GM19324 (cell line): ENCODE results near the gene FAH.

Experiments
- ATAC-seq: cut with Tn5 transposase; IDR thresholded peaks from one replicate; pipeline ENCODE4 v1.9.1; 2021; ENCODE audit warnings: mild to moderate bottlenecking, moderate library complexity; ENCODE audit not compliant: unreplicated experiment, low FRiP score

The FAH gene

GRCh38 chr15:80171787-80172186 is 19.0 kb downstream of the FAH start:
- no peak for ATAC-seq

- ATAC-seq: no peak
Measured at GRCh38 chr15:80172401-80172800, 19.6 kb downstream of the FAH start.

- ATAC-seq: no peak
Measured at GRCh38 chr15:80173022-80173759, 20.4 kb downstream of the FAH start.

- ATAC-seq: no peak
Measured at GRCh38 chr15:80174017-80174746, 21.4 kb downstream of the FAH start.

GRCh38 chr15:80175436-80175835 is 22.6 kb downstream of the FAH start:
- no peak for ATAC-seq

- no peak for ATAC-seq
Measured at GRCh38 chr15:80176443-80176842, 23.6 kb downstream of the FAH start.

GRCh38 chr15:80177156-80177555 is 24.4 kb downstream of the FAH start:
- no peak for ATAC-seq

- ATAC-seq: no peak
Measured at GRCh38 chr15:80179025-80179759, 26.4 kb downstream of the FAH start.

- ATAC-seq: no peak
Measured at GRCh38 chr15:80179935-80180334, 27.1 kb downstream of the FAH start.

- no peak for ATAC-seq
Measured at GRCh38 chr15:80180468-80180867, 27.7 kb downstream of the FAH start.

- no peak for ATAC-seq
Measured at GRCh38 chr15:80180986-80181385, 28.2 kb downstream of the FAH start.

- no peak for ATAC-seq
Measured at GRCh38 chr15:80182611-80183261, 29.9 kb downstream of the FAH start.

GRCh38 chr15:80183306-80183705 is 30.5 kb downstream of the FAH start:
- no peak for ATAC-seq

- no peak for ATAC-seq
Measured at GRCh38 chr15:80183886-80184285, 31.1 kb downstream of the FAH start.

- no peak for ATAC-seq
Measured at GRCh38 chr15:80184554-80184953, 31.8 kb downstream of the FAH start.

GRCh38 chr15:80185152-80185551 is 32.4 kb downstream of the FAH start:
- no peak for ATAC-seq

- no peak for ATAC-seq
Measured at GRCh38 chr15:80186066-80186465, 33.3 kb downstream of the FAH start.

- ATAC-seq: no peak
Measured at GRCh38 chr15:80186597-80186996, 33.8 kb downstream of the FAH start.

- no peak for ATAC-seq
Measured at GRCh38 chr15:80188251-80188650, 35.5 kb downstream of the FAH start.

- ATAC-seq: no peak
Measured at GRCh38 chr15:80191198-80191597, 38.4 kb downstream of the FAH start.
